Trophoblast cell (in vitro differentiated cells and primary cell): ENCODE data around the gene NXPE3.
A peak's percentile ranks its signal among the peaks of the same experiment; 100 is the strongest.

Source experiments
- DNase-seq, 2 donors: peaks; one replicate each; pipeline ENCODE4 v3.0.0-alpha.2; 2016
- H2AFZ ChIP-seq: 2 replicates; pipeline ENCODE4 v1.6.1; 2013; ENCODE audit warnings: low read length, moderate library complexity, mild to moderate bottlenecking; ENCODE audit not compliant: insufficient read depth, poor library complexity
- H2AK5ac ChIP-seq: 2 replicates; pipeline ENCODE4 v1.6.1; 2013; ENCODE audit warnings: mild to moderate bottlenecking, low read length
- H2BK120ac ChIP-seq: 2 replicates; pipeline ENCODE4 v1.6.1; 2013; ENCODE audit warnings: low read length, mild to moderate bottlenecking, moderate library complexity; ENCODE audit not compliant: insufficient read depth, poor library complexity
- H2BK12ac ChIP-seq: 2 replicates; pipeline ENCODE4 v1.6.1; 2013; ENCODE audit warnings: mild to moderate bottlenecking, low read length, moderate library complexity
- H2BK5ac ChIP-seq: 2 replicates; pipeline ENCODE4 v1.6.1; 2013; ENCODE audit warnings: low read length, low read depth, moderate library complexity, mild to moderate bottlenecking; ENCODE audit not compliant: poor library complexity
- H3K14ac ChIP-seq: 2 replicates; pipeline ENCODE4 v1.6.1; 2013; ENCODE audit warnings: mild to moderate bottlenecking, low read length
- H3K18ac ChIP-seq: 2 replicates; pipeline ENCODE4 v1.6.1; 2013; ENCODE audit warnings: mild to moderate bottlenecking, low read length
- H3K23ac ChIP-seq: 2 replicates; pipeline ENCODE4 v1.6.1; 2013; ENCODE audit warnings: low read length
- H3K27ac ChIP-seq: 2 replicates; pipeline ENCODE4 v1.5.1; 2013; ENCODE audit warnings: low read depth, mild to moderate bottlenecking, inconsistent platforms, low read length, moderate library complexity
- H3K27me3 ChIP-seq: 2 replicates; pipeline ENCODE4 v1.6.1; 2013; ENCODE audit warnings: inconsistent platforms, mild to moderate bottlenecking, low read length, moderate library complexity; ENCODE audit not compliant: insufficient read depth
- H3K36me3 ChIP-seq, 2 experiments: 1 replicate in 1 of 2; 2 replicates in 1 of 2; pipeline ENCODE4 v1.6.1; 2013; ENCODE audit warnings: low read length in 2 of 2, mild to moderate bottlenecking in 2 of 2, moderate library complexity in 1 of 2; ENCODE audit not compliant: insufficient read depth in 2 of 2, control insufficient read depth in 1 of 2
- H3K4ac ChIP-seq: 2 replicates; pipeline ENCODE4 v1.6.1; 2013; ENCODE audit warnings: low read depth, mild to moderate bottlenecking, low read length, moderate library complexity
- H3K4me1 ChIP-seq, 2 experiments: 1 replicate in 1 of 2; 2 replicates in 1 of 2; pipeline ENCODE4 v1.6.1; 2013; ENCODE audit warnings: low read length in 2 of 2, mild to moderate bottlenecking in 2 of 2, moderate library complexity in 1 of 2; ENCODE audit not compliant: insufficient read depth in 2 of 2, control insufficient read depth in 1 of 2
- H3K4me2 ChIP-seq: 2 replicates; pipeline ENCODE4 v1.6.1; 2013; ENCODE audit warnings: inconsistent platforms, mild to moderate bottlenecking, low read length, moderate library complexity
- H3K4me3 ChIP-seq: 2 replicates; pipeline ENCODE4 v1.5.1; 2013; ENCODE audit warnings: mild to moderate bottlenecking, low read depth, low read length, inconsistent platforms
- H3K79me1 ChIP-seq: one replicate; pipeline ENCODE4 v1.6.1; 2013; ENCODE audit warnings: low read length
- H3K79me2 ChIP-seq: 2 replicates; pipeline ENCODE4 v1.6.1; 2013; ENCODE audit warnings: low read length, mild to moderate bottlenecking; ENCODE audit not compliant: control insufficient read depth, insufficient read depth, poor library complexity
- H3K9ac ChIP-seq: 2 replicates; pipeline ENCODE4 v1.6.1; 2013; ENCODE audit warnings: mild to moderate bottlenecking, low read length
- H3K9me3 ChIP-seq: 2 replicates; pipeline ENCODE4 v1.6.1; 2013; ENCODE audit warnings: low read depth, mild to moderate bottlenecking, control low read depth, inconsistent platforms, low read length; ENCODE audit not compliant: insufficient read depth
- H4K12ac ChIP-seq: 2 replicates; pipeline ENCODE4 v1.6.1; 2013; ENCODE audit warnings: low read depth, mild to moderate bottlenecking, low read length, moderate library complexity
- H4K8ac ChIP-seq: 2 replicates; pipeline ENCODE4 v1.6.1; 2013; ENCODE audit warnings: low read depth, mild to moderate bottlenecking, low read length, moderate library complexity
- H4K91ac ChIP-seq: one replicate; pipeline ENCODE4 v1.6.1; 2013; ENCODE audit warnings: low read depth, mild to moderate bottlenecking, low read length, moderate library complexity
- WGBS: extraction: QIAGEN DNeasy Blood & Tissue Kit; methylation state at CpG from one replicate; pipeline ENCODE4 v1.1.7; 2013; ENCODE audit warnings: missing lambda C conversion rate; ENCODE audit not compliant: insufficient read length, insufficient coverage; ENCODE audit errors: extremely low coverage; 5-methylcytosine and 5-hydroxymethylcytosine counted together

Gene NXPE3

DNA sequence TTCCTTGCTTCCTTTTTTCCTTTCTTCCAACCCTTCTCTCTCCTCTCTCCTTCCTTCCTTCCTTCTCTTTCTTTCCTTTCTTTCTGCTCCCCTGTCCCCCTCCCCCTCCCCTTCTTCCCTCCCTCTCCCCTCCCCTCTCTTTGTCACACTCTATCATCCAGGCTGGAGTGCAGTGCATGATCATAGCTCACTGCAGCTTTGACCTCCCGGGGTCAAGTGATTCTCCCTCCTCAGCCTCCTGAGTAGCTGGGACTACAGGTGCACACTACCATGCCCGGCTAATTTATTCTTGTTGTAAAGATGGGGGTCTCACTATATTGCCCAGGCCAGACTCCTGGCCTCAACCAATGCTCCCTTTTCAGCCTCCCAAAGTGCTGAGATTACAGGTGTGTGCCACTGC lies 89.0 kb downstream of the NXPE3 start:
- Histone ChIP-seq H4K12ac (no peak overlapping the region), H3K27me3 (no peaks in the 10 kb centered on the region), H3K36me3 (no peaks in the 10 kb centered on the region), H3K27ac (no peak overlapping the region), H3K79me2 (no peaks in the 10 kb centered on the region), H2BK120ac (no peak overlapping the region), H3K4ac (no peak overlapping the region), H3K4me2 (no peak overlapping the region), H2AK5ac (no peak overlapping the region), H3K79me1 (no peaks in the 10 kb centered on the region), H2BK5ac (no peak overlapping the region), H4K8ac (no peak overlapping the region), H3K9me3 (no peaks in the 10 kb centered on the region), H2BK12ac (no peak overlapping the region), H2AFZ (no peak overlapping the region), H3K9ac (no peak overlapping the region), H3K4me3 (no peak overlapping the region), H3K18ac (no peak overlapping the region), H4K91ac (no peak overlapping the region), H3K14ac (no peak overlapping the region), H3K23ac (no peak overlapping the region), H3K4me1 (no peaks in the 10 kb centered on the region)
- WGBS, result no CpG with 5 or more reads among the region's 2 CpGs
- no peak for DNase-seq

DNA sequence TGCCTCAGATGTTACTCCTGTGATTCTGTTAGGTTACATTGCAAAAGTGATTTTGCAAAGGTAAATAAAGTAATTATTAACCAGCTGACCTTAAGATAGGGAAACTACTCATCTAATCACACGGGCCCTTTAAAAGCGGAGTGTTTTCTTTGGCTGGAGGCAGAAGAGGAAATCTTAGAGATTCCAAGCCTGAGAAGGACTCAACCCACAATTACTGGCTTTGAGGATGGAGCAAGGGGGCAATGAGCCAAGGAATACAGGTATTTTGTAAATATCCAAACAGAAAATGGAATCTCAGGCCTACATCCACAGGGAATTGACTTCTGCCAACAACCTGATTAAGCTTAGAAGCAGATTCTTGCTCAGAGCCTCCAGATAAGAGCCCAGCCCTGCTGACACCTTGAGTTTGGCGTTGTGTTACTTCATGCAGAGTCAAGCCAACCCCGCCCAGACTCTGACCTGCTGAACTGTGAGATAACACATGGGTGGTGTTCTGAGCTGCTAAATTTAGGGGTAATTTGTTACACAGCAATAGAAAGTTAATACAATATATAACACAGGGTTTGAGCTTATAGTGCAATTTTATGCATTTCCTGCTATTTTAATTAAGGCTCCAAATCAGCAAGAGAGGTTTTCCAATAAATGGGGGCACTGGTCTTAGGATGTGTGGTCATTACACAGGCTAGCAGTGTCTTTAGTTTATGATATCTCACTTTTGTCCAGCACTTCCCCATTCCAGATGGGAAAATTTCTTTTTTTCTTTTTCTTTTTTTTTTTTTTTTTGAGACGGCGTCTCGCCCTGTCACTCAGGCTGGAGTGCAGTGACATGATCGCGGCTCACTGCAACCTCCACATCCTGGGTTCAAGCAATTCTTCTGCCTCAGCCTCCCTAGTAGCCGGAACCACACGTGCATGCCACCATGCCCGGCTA lies 89.8 kb downstream of the NXPE3 start:
- no peak overlapping the region for H2AFZ ChIP-seq

DNA sequence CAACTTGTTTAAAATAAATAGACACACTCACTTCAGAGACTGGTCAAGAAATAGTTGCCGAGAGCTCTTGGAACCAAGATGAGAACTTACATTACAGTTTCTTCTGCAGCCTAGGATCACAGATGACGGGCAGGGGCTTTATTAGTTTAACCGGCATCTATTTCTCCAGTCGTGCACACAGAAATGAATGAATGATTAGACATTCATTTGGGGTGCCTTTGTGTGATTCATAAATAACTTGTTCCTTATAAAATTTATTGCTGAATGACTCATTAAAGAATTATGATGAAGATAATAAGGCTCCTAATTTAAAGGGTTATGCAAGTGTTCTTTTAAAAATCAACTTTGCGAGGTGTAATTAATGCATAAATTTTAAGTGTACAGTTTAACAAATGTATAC lies 91.1 kb downstream of the NXPE3 start:
- Histone ChIP-seq H3K27me3 (no peaks in the 10 kb centered on the region), H4K91ac (no peak overlapping the region), H3K4me1 (no peaks in the 10 kb centered on the region), H3K14ac (no peak overlapping the region), H4K12ac (no peak overlapping the region), H4K8ac (no peak overlapping the region), H3K4me3 (no peak overlapping the region), H3K4me2 (no peak overlapping the region), H3K79me1 (no peaks in the 10 kb centered on the region), H2BK5ac (no peak overlapping the region), H3K27ac (no peak overlapping the region), H2BK120ac (no peak overlapping the region), H3K18ac (no peak overlapping the region), H3K23ac (no peak overlapping the region), H2BK12ac (no peak overlapping the region), H3K79me2 (no peaks in the 10 kb centered on the region), H2AFZ (no peak overlapping the region), H3K4ac (no peak overlapping the region), H3K9ac (no peak overlapping the region), H3K9me3 (no peaks in the 10 kb centered on the region), H3K36me3 (no peaks in the 10 kb centered on the region), H2AK5ac (no peak overlapping the region)
- no CpG with 5 or more reads among the region's 5 CpGs for WGBS
- peak in 1 of 2 donors; percentile 34 for DNase-seq

More for the DNA sequence above, 89.8 kb downstream of the NXPE3 start:
- Histone ChIP-seq H2AK5ac (no peak overlapping the region), H3K9me3 (no peaks in the 10 kb centered on the region), H3K27me3 (no peaks in the 10 kb centered on the region), H4K91ac (no peak overlapping the region), H3K4me1 (no peaks in the 10 kb centered on the region), H2BK5ac (no peak overlapping the region), H2BK120ac (no peak overlapping the region), H3K27ac (no peak overlapping the region), H3K14ac (no peak overlapping the region), H3K4me2 (no peak overlapping the region), H4K8ac (no peak overlapping the region), H3K4ac (no peak overlapping the region), H2BK12ac (no peak overlapping the region), H3K18ac (no peak overlapping the region), H3K9ac (no peak overlapping the region), H3K4me3 (no peak overlapping the region), H3K23ac (no peak overlapping the region), H4K12ac (no peak overlapping the region), H3K79me1 (no peaks in the 10 kb centered on the region), H3K79me2 (no peaks in the 10 kb centered on the region), H3K36me3 (no peaks in the 10 kb centered on the region)
- peak in 1 of 2 donors; percentile 54 for DNase-seq
- WGBS, result no CpG with 5 or more reads among the region's 12 CpGs

DNA sequence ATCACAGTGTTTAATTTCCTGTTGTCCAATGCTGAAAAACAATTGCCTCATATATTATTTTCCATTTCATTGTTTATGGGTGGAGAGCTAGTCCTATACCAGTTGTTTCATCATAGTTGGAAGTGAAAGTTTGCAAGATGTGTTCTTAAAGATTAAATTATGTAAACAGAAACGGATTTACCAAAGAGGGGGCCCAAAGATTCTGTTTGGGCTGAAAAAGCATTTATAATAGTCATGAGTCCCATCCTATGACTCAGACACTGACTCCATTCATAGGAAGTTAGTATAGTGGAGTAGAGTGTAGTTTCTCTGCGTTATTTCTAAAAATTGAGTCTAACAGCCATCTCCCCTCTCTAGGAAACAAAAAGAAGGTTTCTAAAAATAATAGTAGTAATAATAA lies 94.6 kb downstream of the NXPE3 start:
- H3K36me3 ChIP-seq, result no peaks in the 10 kb centered on the region
- no peak overlapping the region for H3K18ac ChIP-seq
- no peaks in the 10 kb centered on the region for H3K79me1 ChIP-seq

More for the DNA sequence above, 94.6 kb downstream of the NXPE3 start:
- H3K23ac ChIP-seq, result no peak overlapping the region
- H4K8ac ChIP-seq, result no peak overlapping the region
- H3K4me1 ChIP-seq, result no peaks in the 10 kb centered on the region
- H2BK120ac ChIP-seq, result no peak overlapping the region
- no peak overlapping the region for H3K4me3 ChIP-seq
- H3K9ac ChIP-seq, result no peak overlapping the region
- no peaks in the 10 kb centered on the region for H3K27me3 ChIP-seq
- no peak overlapping the region for H3K14ac ChIP-seq
- no peaks in the 10 kb centered on the region for H3K79me2 ChIP-seq
- WGBS, result no CpG with 5 or more reads among the region's 2 CpGs
- H2AK5ac ChIP-seq, result no peak overlapping the region
- no peak overlapping the region for H2AFZ ChIP-seq
- peak in 1 of 2 donors; percentile 46 for DNase-seq
- no peak overlapping the region for H2BK5ac ChIP-seq
- H4K12ac ChIP-seq, result no peak overlapping the region
- no peak overlapping the region for H3K4ac ChIP-seq
- H2BK12ac ChIP-seq, result no peak overlapping the region
- no peaks in the 10 kb centered on the region for H3K9me3 ChIP-seq
- no peak overlapping the region for H3K27ac ChIP-seq
- H3K4me2 ChIP-seq, result no peak overlapping the region
- H4K91ac ChIP-seq, result no peak overlapping the region
